BLaER1 (cell line): ENCODE data around the gene BMX.

Experiments
- H3K27ac ChIP-seq: shearing (Covaris generic); formaldehyde crosslinking; 2 replicates; pipeline ENCODE4 v1.8.1; 2022
- H3K27me3 ChIP-seq: shearing (Covaris generic); formaldehyde crosslinking; 2 replicates; pipeline ENCODE4 v1.8.1; 2022
- H3K36me3 ChIP-seq: shearing (Covaris generic); formaldehyde crosslinking; 2 replicates; pipeline ENCODE4 v1.8.1; 2022
- H3K4me1 ChIP-seq: shearing (Covaris generic); formaldehyde crosslinking; 2 replicates; pipeline ENCODE4 v1.8.1; 2022
- H3K4me2 ChIP-seq: shearing (Covaris generic); formaldehyde crosslinking; 2 replicates; pipeline ENCODE4 v1.8.1; 2022
- H3K4me3 ChIP-seq: shearing (Covaris generic); formaldehyde crosslinking; 2 replicates; pipeline ENCODE4 v1.8.1; 2022
- H3K9ac ChIP-seq: shearing (Covaris generic); formaldehyde crosslinking; 2 replicates; pipeline ENCODE4 v1.8.1; 2022
- H3K9me3 ChIP-seq: shearing (Covaris generic); formaldehyde crosslinking; 2 replicates; pipeline ENCODE4 v1.8.1; 2022
- H4K20me1 ChIP-seq: shearing (Covaris generic); formaldehyde crosslinking; 2 replicates; pipeline ENCODE4 v1.8.1; 2022
- Cebpa-rat ChIP-seq: shearing (Covaris generic); IDR thresholded peaks from 2 replicates; pipeline ENCODE4 v1.8.1; 2022

Gene BMX

DNA sequence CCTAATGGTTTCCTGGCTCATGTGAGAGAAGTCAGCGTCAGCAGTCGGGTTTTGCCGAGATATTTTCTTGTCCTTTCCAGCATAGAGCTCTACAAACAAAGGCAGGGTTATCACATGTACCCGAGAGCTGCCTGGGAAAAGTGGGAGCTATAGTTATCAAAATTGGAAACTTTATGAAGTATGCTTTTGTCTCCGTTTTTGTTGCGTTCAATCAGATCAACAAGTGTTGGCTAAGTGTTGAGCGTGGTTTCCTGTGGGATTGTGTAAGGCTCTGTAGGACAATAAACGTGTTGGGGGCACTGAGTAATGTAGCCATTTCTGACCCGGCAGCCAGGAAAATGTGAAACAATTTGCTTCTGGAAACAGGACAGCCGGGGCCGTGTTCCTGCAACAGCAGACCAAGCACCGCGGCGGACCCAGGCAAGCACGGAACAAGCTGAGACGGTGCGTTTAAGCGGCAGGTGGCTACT, at the start of gene BMX:
BMX (plus strand) TSS at position 311 of the 470 bp plus-strand sequence. CDS start 7,547 bp downstream, outside the sequence.
- H3K4me3 ChIP-seq, result no peak within 1 kb of the TSS
- no peaks in the 10 kb centered on the region for H3K4me1 ChIP-seq
- TF ChIP-seq Cebpa-rat, result no peak
- peaks cover 8% of the 10 kb centered on the region; the same call in 1 of the 2 replicates for H4K20me1 ChIP-seq
- no peak within 1 kb of the TSS for H3K9ac ChIP-seq
- H3K4me2 ChIP-seq, result no peak within 1 kb of the TSS
- H3K9me3 ChIP-seq, result no peaks in the 10 kb centered on the region
- no peaks in the 10 kb centered on the region for H3K36me3 ChIP-seq
- peaks cover 93% of the 10 kb centered on the region for H3K27me3 ChIP-seq
- no peak within 1 kb of the TSS for H3K27ac ChIP-seq

DNA sequence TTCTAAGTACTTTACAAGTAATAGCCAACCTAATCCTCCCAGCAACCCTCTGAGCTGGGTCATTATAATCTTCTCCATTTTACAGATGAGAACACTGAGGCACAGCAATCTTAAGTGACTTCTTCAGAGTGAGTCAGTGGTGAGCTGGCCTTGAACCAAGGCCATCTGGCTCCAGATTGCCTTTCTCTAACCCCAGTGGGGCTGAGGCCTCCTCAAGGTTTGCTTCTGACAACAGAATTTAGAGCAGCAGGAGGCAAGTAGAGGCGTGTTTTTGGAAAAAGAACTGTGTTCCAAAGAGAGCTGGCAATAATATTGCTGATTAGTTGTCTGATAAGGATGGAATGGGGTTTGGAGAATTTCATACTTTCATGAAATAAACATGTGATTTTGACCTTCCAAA, 48.7 kb upstream of the BMX start:
- Histone ChIP-seq H4K20me1 (peaks cover 19% of the 10 kb centered on the region; the same call in 1 of the 2 replicates), H3K27me3 (peaks cover 93% of the 10 kb centered on the region), H3K4me2 (no peak overlapping the region), H3K27ac (no peak overlapping the region), H3K4me1 (no peaks in the 10 kb centered on the region), H3K4me3 (no peak overlapping the region), H3K9ac (no peak overlapping the region), H3K36me3 (no peaks in the 10 kb centered on the region), H3K9me3 (no peaks in the 10 kb centered on the region)
- no peak for TF ChIP-seq Cebpa-rat

GRCh38 chrX:15464704-15465103, 35.9 kb upstream of the BMX start:
- H3K27ac ChIP-seq, result no peak overlapping the region
- no peak overlapping the region for H3K4me2 ChIP-seq
- no peaks in the 10 kb centered on the region for H3K4me1 ChIP-seq
- H3K36me3 ChIP-seq, result no peaks in the 10 kb centered on the region
- no peaks in the 10 kb centered on the region for H3K9me3 ChIP-seq
- H3K27me3 ChIP-seq, result peaks cover 97% of the 10 kb centered on the region
- TF ChIP-seq Cebpa-rat, result no peak
- H4K20me1 ChIP-seq, result peaks cover 26% of the 10 kb centered on the region; the same call in 1 of the 2 replicates
- no peak overlapping the region for H3K9ac ChIP-seq
- H3K4me3 ChIP-seq, result no peak overlapping the region

DNA sequence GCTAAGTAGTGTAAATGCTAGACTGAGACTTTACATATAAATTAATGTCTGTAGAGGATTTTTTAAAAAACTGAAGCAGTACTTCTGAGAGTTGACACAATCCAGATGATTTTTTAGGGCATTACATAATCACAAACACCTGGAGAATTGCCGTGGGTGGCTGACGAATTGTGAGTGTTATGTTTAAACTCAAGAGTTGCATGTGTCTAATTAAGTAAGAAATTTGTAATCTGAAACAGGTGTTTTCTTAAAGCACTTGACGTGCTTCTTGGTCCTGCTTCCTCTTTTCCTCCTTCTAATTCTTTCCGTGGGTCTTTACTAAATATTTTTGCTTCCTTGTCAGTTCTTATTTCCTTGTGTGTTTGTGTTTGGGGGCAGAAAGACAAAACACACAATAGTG, 35.3 kb upstream of the BMX start:
- Histone ChIP-seq H3K9ac (no peak overlapping the region), H3K27me3 (peaks cover 94% of the 10 kb centered on the region), H3K9me3 (no peaks in the 10 kb centered on the region), H3K27ac (no peak overlapping the region), H3K4me3 (no peak overlapping the region), H3K4me2 (no peak overlapping the region), H3K36me3 (no peaks in the 10 kb centered on the region), H3K4me1 (no peaks in the 10 kb centered on the region), H4K20me1 (peaks cover 26% of the 10 kb centered on the region; the same call in 1 of the 2 replicates)
- TF ChIP-seq Cebpa-rat, result no peak

DNA sequence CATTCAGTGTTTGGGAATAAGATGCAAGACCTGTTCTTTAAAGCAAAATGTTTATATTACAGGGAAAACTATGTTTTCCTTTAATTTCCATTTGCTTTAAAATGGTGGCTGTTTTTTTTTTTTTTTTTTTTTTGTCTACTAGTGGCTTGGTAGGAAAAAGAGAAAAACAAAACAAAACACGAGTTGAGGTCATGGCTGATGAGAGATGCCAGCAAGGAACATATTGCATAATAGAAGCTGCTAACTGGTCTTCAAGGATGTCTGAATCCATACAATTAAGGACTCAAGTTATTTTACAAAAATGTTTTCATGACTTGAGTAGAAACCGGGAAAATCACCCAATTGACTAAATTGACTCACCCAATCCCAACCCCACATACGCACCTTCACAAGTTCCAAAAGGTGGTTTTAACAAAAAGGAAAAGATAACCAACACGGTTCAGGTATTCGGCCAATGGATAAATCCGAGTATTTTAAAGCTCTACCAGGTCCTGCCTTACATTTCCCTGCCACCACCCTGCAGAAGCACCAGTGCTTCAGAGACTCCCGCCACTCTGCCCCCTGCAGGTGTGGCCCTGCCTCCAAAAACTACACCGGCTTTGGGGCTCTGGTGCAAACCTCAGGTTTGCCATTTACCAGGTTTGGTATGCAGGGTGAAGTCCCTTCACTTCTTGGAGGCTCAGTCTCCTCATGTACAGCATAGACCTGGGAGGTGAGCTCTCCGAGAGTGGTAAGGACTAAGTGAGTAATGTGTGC, 34.5 kb upstream of the BMX start:
- Histone ChIP-seq H3K27ac (no peak overlapping the region), H3K4me1 (no peaks in the 10 kb centered on the region), H4K20me1 (peaks cover 26% of the 10 kb centered on the region; the same call in 1 of the 2 replicates), H3K4me2 (no peak overlapping the region), H3K27me3 (peaks cover 87% of the 10 kb centered on the region), H3K9me3 (no peaks in the 10 kb centered on the region), H3K9ac (no peak overlapping the region), H3K4me3 (no peak overlapping the region), H3K36me3 (no peaks in the 10 kb centered on the region)
- TF ChIP-seq Cebpa-rat, result no peak

DNA sequence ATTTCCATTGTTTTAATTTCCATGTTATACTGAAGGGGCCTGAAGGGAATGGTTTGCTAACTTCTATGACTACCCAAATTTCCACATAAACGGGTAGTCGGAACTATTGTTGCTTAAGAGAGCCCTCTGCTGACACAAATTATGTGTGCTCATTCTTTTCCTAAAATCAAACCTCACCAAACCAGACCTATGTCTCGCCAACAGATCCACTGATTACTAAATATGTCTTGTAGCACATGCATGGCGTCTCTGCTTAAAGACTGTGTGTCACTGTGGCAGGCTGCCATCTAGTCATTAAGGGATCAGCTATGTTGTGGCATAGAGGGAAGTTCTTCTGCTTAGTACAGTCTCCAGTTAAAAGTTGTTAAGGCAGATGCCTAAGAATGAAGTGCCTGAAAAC, 32.6 kb upstream of the BMX start:
- H3K4me3 ChIP-seq, result no peak overlapping the region
- TF ChIP-seq Cebpa-rat, result no peak
- H3K9ac ChIP-seq, result no peak overlapping the region
- no peaks in the 10 kb centered on the region for H3K4me1 ChIP-seq
- no peaks in the 10 kb centered on the region for H3K36me3 ChIP-seq
- H4K20me1 ChIP-seq, result peaks cover 30% of the 10 kb centered on the region; the same call in 1 of the 2 replicates
- no peak overlapping the region for H3K27ac ChIP-seq
- H3K9me3 ChIP-seq, result no peaks in the 10 kb centered on the region
- H3K27me3 ChIP-seq, result peaks cover 87% of the 10 kb centered on the region
- H3K4me2 ChIP-seq, result no peak overlapping the region

DNA sequence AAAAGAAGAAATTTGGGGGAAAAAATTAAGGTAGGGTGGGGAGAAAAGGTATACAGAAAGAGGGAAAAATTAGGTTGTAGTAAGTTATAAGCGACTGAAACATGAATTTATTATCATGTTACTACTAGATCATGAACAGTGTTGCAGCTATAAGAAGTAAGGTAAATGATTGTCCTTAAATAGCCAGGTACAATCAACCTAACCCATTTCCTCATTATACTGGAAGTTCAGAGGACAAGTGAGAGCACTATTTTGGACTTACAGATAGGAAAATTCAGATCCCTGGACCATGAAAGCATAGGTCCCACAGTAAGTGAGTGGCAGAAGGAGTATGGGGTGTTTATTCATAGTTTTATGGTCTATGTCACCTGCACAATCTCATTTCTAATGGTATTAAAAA, 31.0 kb upstream of the BMX start:
- Histone ChIP-seq H3K27ac (no peak overlapping the region), H3K9me3 (no peaks in the 10 kb centered on the region), H3K27me3 (peaks cover 81% of the 10 kb centered on the region), H3K4me3 (no peak overlapping the region), H3K4me2 (no peak overlapping the region), H3K36me3 (no peaks in the 10 kb centered on the region), H4K20me1 (peaks cover 30% of the 10 kb centered on the region; the same call in 1 of the 2 replicates), H3K4me1 (no peaks in the 10 kb centered on the region), H3K9ac (no peak overlapping the region)
- no peak for TF ChIP-seq Cebpa-rat

DNA sequence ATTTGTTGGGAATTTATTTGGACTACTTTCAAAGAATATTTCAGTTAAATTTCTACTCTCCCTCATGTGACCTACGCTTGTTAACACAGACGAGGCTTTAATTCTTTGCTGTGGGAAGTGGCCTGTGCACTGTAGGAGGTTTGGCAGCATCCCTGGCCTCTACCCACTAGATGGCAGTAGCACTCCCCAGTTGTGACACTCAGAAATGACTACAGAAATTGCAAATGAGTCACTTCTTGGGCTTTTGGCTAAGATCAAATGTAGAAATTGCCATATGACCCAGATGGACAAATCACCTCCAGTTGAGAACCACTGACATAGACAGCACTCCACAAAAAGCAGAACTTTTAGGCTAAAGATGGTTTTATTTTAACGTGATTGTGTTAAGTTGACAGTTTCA, 29.6 kb upstream of the BMX start:
- no peak overlapping the region for H3K27ac ChIP-seq

DNA sequence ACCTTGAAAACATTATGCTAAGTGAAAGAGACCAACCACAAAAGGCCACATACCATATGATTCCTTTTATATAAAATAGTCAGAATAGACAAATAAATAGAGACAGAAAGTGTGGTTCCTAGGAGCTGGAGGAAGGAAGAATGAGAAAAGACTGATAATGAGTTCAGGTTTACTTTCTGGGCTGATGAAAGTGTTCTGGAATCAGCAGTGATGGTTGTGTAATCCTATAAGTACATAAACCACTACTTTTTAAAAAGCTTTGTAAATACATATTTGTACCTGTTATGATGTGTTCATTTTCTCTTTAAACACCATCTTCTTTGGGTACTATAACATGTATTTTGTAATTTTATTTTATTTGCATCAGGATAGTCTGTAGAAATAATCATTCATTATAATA, 28.1 kb upstream of the BMX start:
- peaks cover 28% of the 10 kb centered on the region; the same call in 1 of the 2 replicates for H4K20me1 ChIP-seq
- H3K9ac ChIP-seq, result no peak overlapping the region
- H3K27ac ChIP-seq, result no peak overlapping the region
- no peaks in the 10 kb centered on the region for H3K4me1 ChIP-seq
- H3K36me3 ChIP-seq, result no peaks in the 10 kb centered on the region
- H3K4me3 ChIP-seq, result no peak overlapping the region
- peaks cover 78% of the 10 kb centered on the region for H3K27me3 ChIP-seq
- H3K9me3 ChIP-seq, result no peaks in the 10 kb centered on the region
- no peak overlapping the region for H3K4me2 ChIP-seq
- TF ChIP-seq Cebpa-rat, result no peak

More for the DNA sequence above, 29.6 kb upstream of the BMX start:
- H3K9me3 ChIP-seq, result no peaks in the 10 kb centered on the region
- no peaks in the 10 kb centered on the region for H3K36me3 ChIP-seq
- H3K27me3 ChIP-seq, result peaks cover 80% of the 10 kb centered on the region
- no peak for TF ChIP-seq Cebpa-rat
- no peak overlapping the region for H3K9ac ChIP-seq
- H3K4me1 ChIP-seq, result no peaks in the 10 kb centered on the region
- H3K4me3 ChIP-seq, result no peak overlapping the region
- no peak overlapping the region for H3K4me2 ChIP-seq
- H4K20me1 ChIP-seq, result peaks cover 39% of the 10 kb centered on the region; the same call in 1 of the 2 replicates

DNA sequence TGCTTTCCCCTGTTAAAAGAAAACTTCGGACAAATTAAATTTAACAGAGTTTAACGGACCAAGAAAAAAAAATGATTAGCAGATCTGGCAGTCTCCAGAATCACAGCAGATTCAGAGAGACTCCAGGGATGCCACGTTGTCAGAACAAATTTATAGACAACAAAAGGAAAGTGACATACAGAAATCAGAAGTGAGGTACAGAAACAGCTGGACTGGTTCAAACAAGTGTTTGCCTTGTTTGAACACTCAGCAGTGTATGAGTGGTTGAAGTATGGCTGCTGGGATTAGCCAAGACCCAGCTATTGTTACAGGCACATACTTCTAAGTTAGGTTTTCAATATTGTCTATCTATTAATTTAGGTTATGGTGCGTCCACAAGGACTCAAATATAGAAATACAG, 26.6 kb upstream of the BMX start:
- peaks cover 77% of the 10 kb centered on the region for H3K27me3 ChIP-seq
- no peak overlapping the region for H3K4me2 ChIP-seq

More for the DNA sequence above, 26.6 kb upstream of the BMX start:
- H3K9ac ChIP-seq, result no peak overlapping the region
- H4K20me1 ChIP-seq, result peaks cover 19% of the 10 kb centered on the region; the same call in 1 of the 2 replicates
- no peaks in the 10 kb centered on the region for H3K36me3 ChIP-seq
- H3K27ac ChIP-seq, result no peak overlapping the region
- H3K4me3 ChIP-seq, result no peak overlapping the region
- H3K4me1 ChIP-seq, result no peaks in the 10 kb centered on the region
- H3K9me3 ChIP-seq, result no peaks in the 10 kb centered on the region
- no peak for TF ChIP-seq Cebpa-rat
